Activated T-helper 17 cell treated with anti-CD3 and anti-CD28 coated beads, Interleukin-2, amount 50 U/mL, for 72 hours (primary cell): ENCODE measurements around the gene POP7. TPM values are rescaled to one million over a fixed set of nuclear protein-coding genes. Genes with fewer than 3 reads are reported as not detected.
"Not testable (repeated sequence)": the region's sequence is repeated elsewhere in the genome, so short reads cannot be mapped to it uniquely, and the experiment has no call there.

Source experiments
- ATAC-seq: fragments of 150-1000 bp; cut with Tn5 transposase; replicated peaks from 2 replicates; pipeline ENCODE4 v1.10.0; 2021; ENCODE audit warnings: mild to moderate bottlenecking, moderate library complexity
- H3K27ac Mint-ChIP-seq: one replicate; pipeline ENCODE4 v1.8.0; 2022; ENCODE audit warnings: mixed read lengths
- H3K27me3 Mint-ChIP-seq: one replicate; pipeline ENCODE4 v1.8.0; 2022; ENCODE audit warnings: mixed read lengths
- H3K36me3 Mint-ChIP-seq: one replicate; pipeline ENCODE4 v1.8.0; 2022; ENCODE audit warnings: low read depth, mild to moderate bottlenecking, mixed read lengths
- H3K4me1 Mint-ChIP-seq: one replicate; pipeline ENCODE4 v1.8.0; 2022; ENCODE audit warnings: mixed read lengths
- H3K4me3 Mint-ChIP-seq: one replicate; pipeline ENCODE4 v1.8.0; 2022; ENCODE audit warnings: mild to moderate bottlenecking, mixed read lengths
- H3K9me3 Mint-ChIP-seq: one replicate; pipeline ENCODE4 v1.8.0; 2022; ENCODE audit warnings: mixed read lengths
- total RNA-seq, 2 donors: library from RNA; stranded (reverse); gene quantifications; one replicate each; pipeline ENCODE4 v1.2.3, GENCODE V29; 2022

POP7 gene
- total RNA-seq, 2 donors from 2014 or later = 29.6 to 68.9 TPM

DNA sequence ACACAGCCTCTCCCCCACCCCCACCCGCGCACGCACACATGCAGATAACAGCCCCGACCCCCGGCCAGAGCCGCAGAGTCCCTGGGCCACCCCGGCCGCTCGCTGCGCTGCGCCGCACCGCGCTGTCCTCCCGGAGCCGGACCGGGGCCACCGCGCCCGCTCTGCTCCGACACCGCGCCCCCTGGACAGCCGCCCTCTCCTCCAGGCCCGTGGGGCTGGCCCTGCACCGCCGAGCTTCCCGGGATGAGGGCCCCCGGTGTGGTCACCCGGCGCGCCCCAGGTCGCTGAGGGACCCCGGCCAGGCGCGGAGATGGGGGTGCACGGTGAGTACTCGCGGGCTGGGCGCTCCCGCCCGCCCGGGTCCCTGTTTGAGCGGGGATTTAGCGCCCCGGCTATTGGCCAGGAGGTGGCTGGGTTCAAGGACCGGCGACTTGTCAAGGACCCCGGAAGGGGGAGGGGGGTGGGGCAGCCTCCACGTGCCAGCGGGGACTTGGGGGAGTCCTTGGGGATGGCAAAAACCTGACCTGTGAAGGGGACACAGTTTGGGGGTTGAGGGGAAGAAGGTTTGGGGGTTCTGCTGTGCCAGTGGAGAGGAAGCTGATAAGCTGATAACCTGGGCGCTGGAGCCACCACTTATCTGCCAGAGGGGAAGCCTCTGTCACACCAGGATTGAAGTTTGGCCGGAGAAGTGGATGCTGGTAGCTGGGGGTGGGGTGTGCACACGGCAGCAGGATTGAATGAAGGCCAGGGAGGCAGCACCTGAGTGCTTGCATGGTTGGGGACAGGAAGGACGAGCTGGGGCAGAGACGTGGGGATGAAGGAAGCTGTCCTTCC is 15.0 kb downstream of the POP7 start:
- no peak for ATAC-seq
- H3K36me3 Mint-ChIP-seq = peaks cover 4% of the 10 kb centered on the region
- no peak overlapping the region for H3K27ac Mint-ChIP-seq
- peaks cover 10% of the 10 kb centered on the region for H3K9me3 Mint-ChIP-seq
- H3K27me3 Mint-ChIP-seq = peaks cover 32% of the 10 kb centered on the region
- H3K4me1 Mint-ChIP-seq = no peaks in the 10 kb centered on the region
- no peak overlapping the region for H3K4me3 Mint-ChIP-seq

DNA sequence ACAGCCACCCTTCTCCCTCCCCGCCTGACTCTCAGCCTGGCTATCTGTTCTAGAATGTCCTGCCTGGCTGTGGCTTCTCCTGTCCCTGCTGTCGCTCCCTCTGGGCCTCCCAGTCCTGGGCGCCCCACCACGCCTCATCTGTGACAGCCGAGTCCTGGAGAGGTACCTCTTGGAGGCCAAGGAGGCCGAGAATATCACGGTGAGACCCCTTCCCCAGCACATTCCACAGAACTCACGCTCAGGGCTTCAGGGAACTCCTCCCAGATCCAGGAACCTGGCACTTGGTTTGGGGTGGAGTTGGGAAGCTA is 15.5 kb downstream of the POP7 start:
- H3K4me3 Mint-ChIP-seq = no peak overlapping the region
- H3K36me3 Mint-ChIP-seq = peaks cover 4% of the 10 kb centered on the region
- no peak for ATAC-seq
- no peak overlapping the region for H3K27ac Mint-ChIP-seq
- H3K4me1 Mint-ChIP-seq = no peaks in the 10 kb centered on the region
- H3K9me3 Mint-ChIP-seq = peaks cover 10% of the 10 kb centered on the region
- H3K27me3 Mint-ChIP-seq = peaks cover 32% of the 10 kb centered on the region

DNA sequence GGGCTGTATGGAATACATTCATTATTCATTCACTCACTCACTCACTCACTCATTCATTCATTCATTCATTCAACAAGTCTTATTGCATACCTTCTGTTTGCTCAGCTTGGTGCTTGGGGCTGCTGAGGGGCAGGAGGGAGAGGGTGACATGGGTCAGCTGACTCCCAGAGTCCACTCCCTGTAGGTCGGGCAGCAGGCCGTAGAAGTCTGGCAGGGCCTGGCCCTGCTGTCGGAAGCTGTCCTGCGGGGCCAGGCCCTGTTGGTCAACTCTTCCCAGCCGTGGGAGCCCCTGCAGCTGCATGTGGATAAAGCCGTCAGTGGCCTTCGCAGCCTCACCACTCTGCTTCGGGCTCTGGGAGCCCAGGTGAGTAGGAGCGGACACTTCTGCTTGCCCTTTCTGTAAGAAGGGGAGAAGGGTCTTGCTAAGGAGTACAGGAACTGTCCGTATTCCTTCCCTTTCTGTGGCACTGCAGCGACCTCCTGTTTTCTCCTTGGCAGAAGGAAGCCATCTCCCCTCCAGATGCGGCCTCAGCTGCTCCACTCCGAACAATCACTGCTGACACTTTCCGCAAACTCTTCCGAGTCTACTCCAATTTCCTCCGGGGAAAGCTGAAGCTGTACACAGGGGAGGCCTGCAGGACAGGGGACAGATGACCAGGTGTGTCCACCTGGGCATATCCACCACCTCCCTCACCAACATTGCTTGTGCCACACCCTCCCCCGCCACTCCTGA is 16.7 kb downstream of the POP7 start:
- Mint-ChIP-seq H3K27ac (no peak overlapping the region), H3K36me3 (peaks cover 4% of the 10 kb centered on the region), H3K27me3 (peaks cover 32% of the 10 kb centered on the region), H3K4me3 (no peak overlapping the region), H3K9me3 (peaks cover 10% of the 10 kb centered on the region), H3K4me1 (no peaks in the 10 kb centered on the region)
- ATAC-seq = no peak

DNA sequence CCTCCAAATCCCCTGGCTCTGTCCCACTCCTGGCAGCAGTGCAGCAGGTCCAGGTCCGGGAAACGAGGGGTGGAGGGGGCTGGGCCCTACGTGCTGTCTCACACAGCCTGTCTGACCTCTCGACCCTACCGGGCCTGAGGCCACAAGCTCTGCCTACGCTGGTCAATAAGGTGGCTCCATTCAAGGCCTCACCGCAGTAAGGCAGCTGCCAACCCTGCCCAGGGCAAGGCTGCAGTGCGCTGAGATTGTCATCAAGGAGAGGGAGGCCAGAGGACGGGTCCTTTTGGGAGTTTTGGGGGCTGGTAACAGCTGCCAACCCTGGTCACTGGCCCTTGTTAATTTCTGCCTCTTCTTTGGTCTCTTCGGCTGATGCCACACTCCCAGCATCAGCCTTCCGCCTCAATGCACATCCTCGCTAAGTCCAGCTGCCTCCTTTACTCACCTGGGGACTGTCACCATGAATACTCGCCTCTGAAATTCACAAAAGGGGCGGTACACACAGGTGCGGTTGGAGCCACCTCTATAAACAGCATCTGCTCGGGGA is 17.9 kb downstream of the POP7 start:
- H3K4me3 Mint-ChIP-seq = no peak overlapping the region
- ATAC-seq = no peak
- no peak overlapping the region for H3K27ac Mint-ChIP-seq
- H3K9me3 Mint-ChIP-seq = peaks cover 4% of the 10 kb centered on the region
- H3K4me1 Mint-ChIP-seq = no peaks in the 10 kb centered on the region
- H3K27me3 Mint-ChIP-seq = peaks cover 34% of the 10 kb centered on the region
- peaks cover 4% of the 10 kb centered on the region for H3K36me3 Mint-ChIP-seq

DNA sequence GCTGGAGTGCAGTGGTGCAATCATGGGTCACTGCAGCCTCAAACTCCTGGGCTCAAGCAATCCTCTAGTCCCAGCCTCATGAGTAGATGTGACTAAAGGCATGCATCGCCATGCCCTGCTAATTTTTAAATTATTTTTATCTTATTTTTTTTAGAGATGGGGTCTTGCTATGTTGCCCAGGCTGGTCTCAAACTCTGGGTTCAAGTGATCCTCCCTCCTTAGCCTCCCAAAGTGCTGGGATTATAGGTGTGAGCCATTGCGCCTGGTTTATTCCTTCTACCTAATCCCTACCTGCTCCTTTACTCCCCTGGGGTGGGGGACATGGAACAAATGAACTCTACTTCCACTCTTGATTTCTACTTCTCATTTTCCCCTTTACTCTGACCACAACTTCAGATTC is 18.4 kb downstream of the POP7 start:
- not testable (repeated sequence) for H3K4me1 Mint-ChIP-seq, ATAC-seq, H3K9me3 Mint-ChIP-seq, H3K27ac Mint-ChIP-seq, H3K36me3 Mint-ChIP-seq, H3K4me3 Mint-ChIP-seq
- H3K27me3 Mint-ChIP-seq = peaks cover 29% of the 10 kb centered on the region

DNA sequence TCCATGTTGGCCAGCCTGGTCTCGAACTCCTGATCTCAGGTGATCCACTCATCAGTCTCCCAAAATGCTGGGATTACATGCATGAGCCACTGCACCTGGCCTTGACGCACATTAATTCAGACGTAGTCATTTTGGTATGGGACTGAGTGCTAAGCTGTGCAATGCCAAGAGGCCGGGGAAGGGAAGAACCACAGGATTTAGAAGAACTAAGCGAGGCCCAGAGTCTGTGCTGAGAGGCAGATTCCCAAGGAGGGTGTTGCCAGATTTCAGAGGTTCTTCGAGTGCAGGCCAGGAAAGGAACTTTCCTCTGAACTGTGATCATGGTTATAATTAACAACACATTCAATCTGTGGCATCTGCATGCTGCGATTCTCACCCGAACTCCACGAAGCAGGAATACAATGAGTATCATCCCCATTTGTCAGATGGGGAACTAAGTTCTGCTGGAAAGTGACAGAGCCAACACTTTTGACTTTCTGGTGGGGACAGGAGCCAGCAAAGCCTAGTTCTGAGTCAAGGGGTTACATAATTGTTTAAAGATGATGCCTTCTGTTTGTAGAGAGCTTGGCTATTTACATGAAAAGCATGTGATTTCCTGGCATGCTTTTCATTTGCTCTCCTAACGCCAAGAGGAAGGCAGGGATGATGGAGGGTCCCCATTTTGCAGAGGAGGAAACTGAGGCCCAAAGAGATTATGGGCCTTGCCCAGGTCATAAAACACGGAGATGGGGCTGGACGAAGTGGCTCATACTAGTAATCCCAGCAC is 21.3 kb downstream of the POP7 start:
- no peak overlapping the region for H3K4me3 Mint-ChIP-seq
- H3K4me1 Mint-ChIP-seq = no peaks in the 10 kb centered on the region
- no peak overlapping the region for H3K27ac Mint-ChIP-seq
- H3K27me3 Mint-ChIP-seq = peaks cover 12% of the 10 kb centered on the region
- H3K9me3 Mint-ChIP-seq = no peaks in the 10 kb centered on the region
- ATAC-seq = no peak
- no peaks in the 10 kb centered on the region for H3K36me3 Mint-ChIP-seq

DNA sequence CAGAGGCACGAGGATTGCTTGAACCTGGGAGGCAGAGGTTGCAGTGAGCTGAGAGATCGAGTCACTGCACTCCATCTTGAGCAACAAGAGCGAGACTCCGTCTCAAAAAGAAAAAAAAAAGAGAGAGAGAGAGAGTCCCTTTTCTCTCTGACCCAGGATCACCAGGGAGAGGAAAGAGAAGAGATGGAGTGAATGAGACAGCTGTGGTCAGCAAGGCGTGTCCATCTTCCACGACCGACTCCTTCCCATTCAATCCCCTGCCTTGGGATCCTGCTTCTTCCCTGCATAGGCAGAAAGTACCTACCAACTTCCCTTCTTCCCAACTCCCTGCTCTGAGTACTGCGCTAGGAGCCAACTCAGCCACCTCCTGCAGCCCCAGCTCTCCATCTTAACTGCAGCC is 22.3 kb downstream of the POP7 start:
- H3K4me1 Mint-ChIP-seq = no peaks in the 10 kb centered on the region
- no peak overlapping the region for H3K4me3 Mint-ChIP-seq
- peaks cover 7% of the 10 kb centered on the region for H3K27me3 Mint-ChIP-seq
- no peaks in the 10 kb centered on the region for H3K9me3 Mint-ChIP-seq
- H3K27ac Mint-ChIP-seq = no peak overlapping the region
- no peaks in the 10 kb centered on the region for H3K36me3 Mint-ChIP-seq
- no peak for ATAC-seq

DNA sequence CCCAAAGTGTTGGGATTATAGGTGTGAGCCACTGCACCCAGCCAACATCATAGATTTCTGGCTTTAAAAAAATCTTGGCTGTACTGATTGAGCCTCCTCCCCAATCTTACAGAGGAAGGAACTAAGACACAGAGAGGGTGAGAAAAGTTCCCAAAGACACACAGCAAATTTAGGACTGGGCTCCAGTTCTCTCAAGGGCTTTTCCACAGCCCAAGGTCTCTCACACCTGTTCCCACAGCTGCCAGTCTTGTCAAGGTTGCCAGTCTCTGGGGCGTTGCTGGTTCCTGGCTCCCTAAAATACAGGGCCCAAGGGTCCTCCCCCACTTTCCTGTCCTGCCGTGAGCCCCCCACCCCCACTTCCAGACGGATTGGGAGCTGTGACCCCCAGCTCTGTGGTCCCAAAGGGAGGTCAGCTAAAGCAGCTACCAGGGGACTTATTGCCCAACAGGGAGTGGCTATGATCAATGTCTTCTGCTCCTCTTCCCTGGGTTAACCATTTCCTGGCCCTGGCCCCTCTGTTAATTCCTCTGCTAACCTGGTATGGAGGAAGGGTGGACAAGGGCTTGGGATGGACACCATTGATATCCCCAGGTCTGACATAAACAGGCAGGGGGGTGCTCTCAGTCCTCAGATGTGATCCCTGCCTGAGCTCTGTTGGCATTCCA is 24.3 kb downstream of the POP7 start:
- Mint-ChIP-seq H3K4me1 (no peaks in the 10 kb centered on the region), H3K27me3 (peaks cover 7% of the 10 kb centered on the region), H3K36me3 (no peaks in the 10 kb centered on the region), H3K4me3 (no peak overlapping the region), H3K27ac (no peak overlapping the region), H3K9me3 (no peaks in the 10 kb centered on the region)
- ATAC-seq = no peak

DNA sequence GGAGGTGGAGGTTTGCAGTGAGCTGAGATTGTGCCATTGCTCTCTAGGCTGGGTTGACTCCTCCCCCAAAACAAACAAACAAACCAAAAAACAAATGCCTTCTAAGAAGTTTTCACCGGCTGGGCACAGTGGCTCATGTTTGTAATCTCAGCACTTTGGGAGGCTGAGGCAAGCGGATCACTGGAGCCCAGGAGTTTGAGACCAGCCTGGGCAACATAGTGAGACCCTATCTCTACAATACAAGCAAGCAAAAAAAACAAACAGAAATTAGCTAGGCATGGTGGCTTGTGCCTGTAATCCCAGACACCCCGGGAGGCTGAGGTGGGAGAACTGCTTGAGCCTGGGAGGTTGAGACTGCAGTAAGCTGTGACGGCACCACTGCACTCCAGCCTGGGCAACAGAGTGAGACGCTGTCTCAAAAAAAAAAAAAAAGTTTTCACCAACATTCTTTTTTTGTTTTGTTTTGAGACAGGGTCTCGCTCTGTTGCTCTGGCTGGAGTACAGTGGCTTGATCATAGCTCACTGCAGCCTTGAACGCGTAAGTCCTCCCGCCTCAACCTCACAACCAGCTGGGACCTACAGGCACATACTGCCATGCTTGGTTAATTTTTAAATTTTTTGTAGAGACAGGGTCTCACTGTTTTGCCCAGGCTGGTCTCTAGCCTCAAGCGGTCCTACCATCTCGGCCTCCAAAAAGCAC is 26.2 kb downstream of the POP7 start:
- no peak overlapping the region for H3K4me3 Mint-ChIP-seq
- no peaks in the 10 kb centered on the region for H3K36me3 Mint-ChIP-seq
- no peak for ATAC-seq
- no peaks in the 10 kb centered on the region for H3K4me1 Mint-ChIP-seq
- H3K27ac Mint-ChIP-seq = no peak overlapping the region
- H3K9me3 Mint-ChIP-seq = no peaks in the 10 kb centered on the region
- peaks cover 7% of the 10 kb centered on the region for H3K27me3 Mint-ChIP-seq

DNA sequence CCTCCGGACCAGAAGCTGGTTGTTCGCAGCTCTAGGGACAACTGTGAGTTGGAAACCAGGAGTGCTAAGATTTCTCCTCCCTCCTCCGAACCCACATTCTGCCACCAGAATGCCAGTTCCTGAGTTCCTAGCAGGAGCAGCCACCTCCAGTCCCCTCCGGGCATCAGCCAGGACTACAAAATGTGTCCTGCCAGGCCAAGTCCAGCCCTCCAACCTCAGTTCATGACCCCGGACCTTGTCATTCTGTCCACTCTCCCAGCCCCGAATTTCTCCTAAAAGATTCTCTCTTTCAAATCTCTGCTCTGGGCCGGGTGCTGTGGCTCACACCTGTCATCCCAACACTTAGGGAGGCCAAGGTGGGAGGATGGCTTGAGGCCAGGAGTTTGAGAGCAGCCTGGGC is 29.8 kb downstream of the POP7 start:
- H3K27ac Mint-ChIP-seq = no peak overlapping the region
- H3K9me3 Mint-ChIP-seq = no peaks in the 10 kb centered on the region
- peaks cover 7% of the 10 kb centered on the region for H3K27me3 Mint-ChIP-seq
- no peak for ATAC-seq
- H3K4me1 Mint-ChIP-seq = no peaks in the 10 kb centered on the region
- H3K4me3 Mint-ChIP-seq = no peak overlapping the region
- no peaks in the 10 kb centered on the region for H3K36me3 Mint-ChIP-seq

DNA sequence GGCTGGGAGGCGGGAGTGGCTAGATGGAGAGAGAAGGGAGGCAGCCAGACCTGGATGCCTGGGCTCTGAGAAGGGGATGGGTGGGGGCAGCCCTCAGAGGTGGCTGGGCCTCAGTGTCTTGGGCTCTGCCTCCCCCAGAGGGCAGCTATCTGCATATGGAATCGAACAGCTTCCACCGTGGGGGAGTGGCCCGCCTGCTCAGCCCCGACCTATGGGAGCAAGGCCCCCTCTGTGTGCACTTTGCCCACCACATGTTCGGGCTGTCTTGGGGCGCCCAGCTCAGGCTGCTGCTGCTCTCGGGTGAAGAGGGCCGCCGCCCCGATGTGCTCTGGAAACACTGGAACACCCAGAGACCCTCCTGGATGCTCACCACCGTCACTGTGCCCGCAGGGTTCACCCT is 30.8 kb downstream of the POP7 start:
- H3K4me3 Mint-ChIP-seq = no peak overlapping the region
- H3K36me3 Mint-ChIP-seq = no peaks in the 10 kb centered on the region
- no peaks in the 10 kb centered on the region for H3K4me1 Mint-ChIP-seq
- H3K27me3 Mint-ChIP-seq = peaks cover 7% of the 10 kb centered on the region
- no peak for ATAC-seq
- H3K27ac Mint-ChIP-seq = no peak overlapping the region
- no peaks in the 10 kb centered on the region for H3K9me3 Mint-ChIP-seq

DNA sequence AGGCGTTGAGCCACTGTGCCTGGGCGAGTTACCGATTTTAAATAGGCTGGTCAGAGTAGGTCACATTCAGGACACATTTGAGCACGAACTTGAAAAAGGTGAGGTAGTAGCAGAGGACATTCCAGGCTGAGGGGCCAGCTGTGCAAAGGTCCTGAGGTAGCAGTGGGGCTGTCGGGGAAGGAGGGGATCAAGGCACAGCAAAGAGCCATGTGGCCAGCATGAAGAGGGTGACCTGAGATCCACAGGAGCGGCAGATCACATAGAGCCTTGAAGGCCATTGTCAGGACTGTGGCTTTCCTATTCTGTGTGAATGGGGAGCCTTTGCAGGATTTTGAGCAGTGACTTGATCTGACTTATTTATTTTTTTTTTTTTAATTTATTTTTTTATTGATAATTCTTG is 34.0 kb downstream of the POP7 start:
- H3K27ac Mint-ChIP-seq = no peak overlapping the region
- no peak overlapping the region for H3K4me3 Mint-ChIP-seq
- H3K9me3 Mint-ChIP-seq = no peaks in the 10 kb centered on the region
- peaks cover 7% of the 10 kb centered on the region for H3K27me3 Mint-ChIP-seq
- H3K36me3 Mint-ChIP-seq = no peaks in the 10 kb centered on the region
- no peak for ATAC-seq
- H3K4me1 Mint-ChIP-seq = no peaks in the 10 kb centered on the region

DNA sequence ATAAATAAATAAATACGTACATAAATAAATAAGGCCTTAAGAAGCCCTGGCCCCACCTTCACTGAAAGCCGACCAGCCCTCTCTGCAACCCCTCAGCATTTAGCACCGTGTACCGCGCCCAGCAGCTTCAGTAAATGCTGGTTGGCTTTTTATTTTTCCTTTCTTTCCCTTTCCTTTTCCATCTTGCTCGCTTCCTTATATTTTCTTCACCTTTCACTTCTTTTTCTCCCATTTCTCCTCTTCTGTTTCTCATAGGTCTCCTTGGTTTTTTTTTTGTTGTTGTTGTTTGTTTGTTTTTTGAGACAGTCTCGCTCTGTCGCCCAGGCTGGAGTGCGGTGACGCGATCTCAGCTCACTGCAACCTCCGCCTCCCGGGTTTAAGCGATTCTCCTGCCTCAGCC is 38.7 kb downstream of the POP7 start:
- Mint-ChIP-seq H3K4me3 (no peak overlapping the region), H3K4me1 (peaks cover 3% of the 10 kb centered on the region), H3K27ac (no peak overlapping the region), H3K36me3 (no peaks in the 10 kb centered on the region), H3K27me3 (peaks cover 24% of the 10 kb centered on the region), H3K9me3 (no peaks in the 10 kb centered on the region)
- ATAC-seq = no peak

DNA sequence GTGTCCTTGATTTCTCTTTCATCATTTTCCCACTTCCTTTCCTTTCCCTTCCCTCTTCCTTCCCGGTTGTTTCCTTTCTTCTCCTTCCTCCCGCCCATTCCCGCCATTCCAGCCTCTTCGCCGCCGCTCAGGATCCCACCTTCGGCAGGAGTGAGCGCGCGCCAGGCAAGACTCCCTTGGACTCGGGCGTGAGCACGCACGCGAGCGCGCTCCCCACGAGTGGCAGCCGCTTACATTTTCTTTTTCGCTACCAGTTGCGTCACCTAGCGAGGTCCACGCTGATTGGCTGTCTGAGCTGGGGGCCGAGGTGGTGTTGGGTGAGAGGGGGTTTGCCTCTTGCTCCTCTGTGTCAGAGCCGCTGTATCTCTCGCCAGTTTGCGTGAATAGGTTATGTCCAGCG is 39.3 kb downstream of the POP7 start:
- H3K27me3 Mint-ChIP-seq = peaks cover 21% of the 10 kb centered on the region
- no peaks in the 10 kb centered on the region for H3K36me3 Mint-ChIP-seq
- peak overlapping the region; percentile 64 for H3K4me3 Mint-ChIP-seq
- no peaks in the 10 kb centered on the region for H3K9me3 Mint-ChIP-seq
- H3K4me1 Mint-ChIP-seq = peaks cover 3% of the 10 kb centered on the region
- H3K27ac Mint-ChIP-seq = no peak overlapping the region
- no peak for ATAC-seq
